Right atrium auricular region (tissue), 2 donors: ENCODE measurements around the gene GRIK4. TPM values are rescaled to one million over a fixed set of nuclear protein-coding genes. Genes with fewer than 3 reads are reported as not detected.

Experiments used
- DNase-seq: peaks from one replicate; pipeline ENCODE4 v3.0.0-alpha.2; 2019; ENCODE audit warnings: low spot score
- H3K27ac ChIP-seq, 2 donors: fragments of 200-600 bp; sonication (generic); 1 replicate in 1 of 2; 2 replicates in 1 of 2; pipeline ENCODE4 v1.5.1; 2016 to 2019
- H3K27me3 ChIP-seq, 2 donors: fragments of 200-600 bp; sonication (generic); one replicate each; pipeline versions ENCODE4 v1.5.1 to v1.6.0; 2017 to 2019
- H3K36me3 ChIP-seq: fragments of 200-600 bp; sonication (generic); one replicate; pipeline ENCODE4 v1.5.1; 2016
- H3K4me1 ChIP-seq, 2 donors: fragments of 200-600 bp; sonication (generic); one replicate each; pipeline versions ENCODE4 v1.5.1 to v1.6.0; 2017 to 2019
- H3K4me3 ChIP-seq, 2 donors: fragments of 200-600 bp; sonication (generic); 1 replicate in 1 of 2; 2 replicates in 1 of 2; pipeline ENCODE4 v1.5.1; 2017 to 2019; ENCODE audit warnings: mild to moderate bottlenecking in 1 of 2, moderate library complexity in 1 of 2
- H3K9me3 ChIP-seq, 2 donors: fragments of 200-600 bp; sonication (generic); one replicate each; pipeline ENCODE4 v1.5.1; 2019
- CTCF ChIP-seq, 2 donors: fragments of 200-600 bp; sonication (generic); IDR thresholded peaks; one replicate each; pipeline ENCODE4 v1.5.1; 2019; ENCODE audit warnings: antibody characterized with exemption in 2 of 2
- total RNA-seq, 2 donors: library from RNA; depleted of rRNA; stranded (reverse); fragments of >200 nt; gene quantifications; one replicate each; pipeline ENCODE4 v1.1.0, GENCODE V29; 2016

GRIK4 gene
- total RNA-seq, 2 donors from 2014 or later: 0.04 to 0.30 TPM

- H3K27me3 ChIP-seq: no peaks in the 10 kb centered on the region
- DNase-seq: no peak
- no peaks in the 10 kb centered on the region for H3K36me3 ChIP-seq
- H3K4me3 ChIP-seq: no peak overlapping the region
- H3K4me1 ChIP-seq: no peaks in the 10 kb centered on the region
- no peaks in the 10 kb centered on the region for H3K9me3 ChIP-seq
- no peak for TF ChIP-seq CTCF (IDR thresholded peaks at IDR 0.05)
- H3K27ac ChIP-seq: no peak overlapping the region
Measured at GRCh38 chr11:120858740-120859139, 347.2 kb downstream of the GRIK4 start.

GRCh38 chr11:120859552-120860295, 348.2 kb downstream of the GRIK4 start:
- no peak overlapping the region for H3K27ac ChIP-seq
- no peaks in the 10 kb centered on the region for H3K4me1 ChIP-seq
- TF ChIP-seq CTCF (IDR thresholded peaks at IDR 0.05): no peak
- H3K36me3 ChIP-seq: no peaks in the 10 kb centered on the region
- H3K9me3 ChIP-seq: no peaks in the 10 kb centered on the region
- no peak overlapping the region for H3K4me3 ChIP-seq
- H3K27me3 ChIP-seq: no peaks in the 10 kb centered on the region
- no peak for DNase-seq

GRCh38 chr11:120863359-120863758, 351.8 kb downstream of the GRIK4 start:
- Histone ChIP-seq H3K36me3 (no peaks in the 10 kb centered on the region), H3K4me3 (no peak overlapping the region), H3K27me3 (no peaks in the 10 kb centered on the region), H3K4me1 (no peaks in the 10 kb centered on the region), H3K9me3 (no peaks in the 10 kb centered on the region), H3K27ac (no peak overlapping the region)
- DNase-seq: no peak
- no peak for TF ChIP-seq CTCF (IDR thresholded peaks at IDR 0.05)

GRCh38 chr11:120867024-120867423, 355.5 kb downstream of the GRIK4 start:
- Histone ChIP-seq H3K27me3 (no peaks in the 10 kb centered on the region), H3K4me1 (no peaks in the 10 kb centered on the region), H3K36me3 (no peaks in the 10 kb centered on the region), H3K27ac (no peak overlapping the region), H3K4me3 (no peak overlapping the region), H3K9me3 (no peaks in the 10 kb centered on the region)
- DNase-seq: no peak
- no peak for TF ChIP-seq CTCF (IDR thresholded peaks at IDR 0.05)

- TF ChIP-seq CTCF (IDR thresholded peaks at IDR 0.05): no peak
- Histone ChIP-seq H3K27ac (no peak overlapping the region), H3K4me3 (no peak overlapping the region), H3K36me3 (no peaks in the 10 kb centered on the region), H3K4me1 (no peaks in the 10 kb centered on the region), H3K27me3 (no peaks in the 10 kb centered on the region), H3K9me3 (no peaks in the 10 kb centered on the region)
- DNase-seq: no peak
Measured at GRCh38 chr11:120867531-120867930, 356.0 kb downstream of the GRIK4 start.

- TF ChIP-seq CTCF (IDR thresholded peaks at IDR 0.05): no peak
- Histone ChIP-seq H3K4me1 (no peaks in the 10 kb centered on the region), H3K4me3 (no peak overlapping the region), H3K36me3 (no peaks in the 10 kb centered on the region), H3K27me3 (no peaks in the 10 kb centered on the region), H3K27ac (no peak overlapping the region), H3K9me3 (no peaks in the 10 kb centered on the region)
- no peak for DNase-seq
Measured at GRCh38 chr11:120867988-120868387, 356.4 kb downstream of the GRIK4 start.
